WI38 (cell line): Measurements from ENCODE around the gene NR5A1.

ENCODE experiments used
- H3K4me3 ChIP-seq: 2 replicates; pipeline ENCODE4 v1.5.1; 2011; ENCODE audit warnings: low read depth, mild to moderate bottlenecking, control low read depth, low read length
- CTCF ChIP-seq: IDR thresholded peaks from 2 replicates; pipeline ENCODE4 v1.5.1; 2012; ENCODE audit warnings: low read depth, mild to moderate bottlenecking, control low read depth, low read length

NR5A1 gene

GRCh38 chr9:124457887-124458431 lies 49.2 kb downstream of the NR5A1 start:
- H3K4me3 ChIP-seq: no peak overlapping the region
- TF ChIP-seq CTCF: no peak

DNA sequence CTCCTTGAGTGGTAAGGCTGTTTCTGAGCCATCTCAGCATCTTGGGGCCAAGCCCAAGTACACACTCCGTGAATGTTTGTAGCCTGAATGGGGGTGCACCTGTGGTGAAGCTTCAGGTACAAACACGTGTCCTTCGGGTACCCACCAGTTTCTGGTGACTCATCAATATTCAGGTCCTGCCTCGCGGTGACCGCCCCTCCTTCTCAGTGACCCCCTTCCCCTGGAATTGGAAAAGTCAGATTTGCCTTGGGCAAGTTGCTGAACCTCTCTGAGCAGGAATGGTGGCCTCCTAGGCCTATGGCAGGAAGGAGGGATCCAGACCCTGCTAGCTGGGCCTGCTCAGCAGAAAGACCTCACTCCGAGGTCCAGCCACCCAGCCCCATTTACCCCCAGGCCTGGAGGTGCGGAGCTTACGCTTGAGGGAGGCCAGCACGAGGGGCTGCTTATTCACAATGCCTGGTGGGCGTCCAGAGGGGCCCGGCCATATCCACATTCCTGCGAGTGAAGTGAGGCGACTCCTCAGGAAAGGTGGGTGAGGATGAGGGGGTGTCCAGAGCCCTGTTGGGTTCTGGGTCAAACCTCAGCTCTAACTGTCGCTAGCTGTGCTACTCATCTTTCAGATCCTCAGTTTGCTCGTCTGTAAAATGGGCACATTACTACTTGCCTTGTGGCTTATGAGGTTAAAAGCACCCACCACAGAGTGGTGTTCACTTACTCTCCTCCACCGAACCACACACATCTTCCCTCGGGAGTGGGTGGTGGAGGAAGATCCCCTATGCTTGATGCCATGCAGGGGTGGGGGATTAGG lies 49.9 kb downstream of the NR5A1 start:
- TF ChIP-seq CTCF: no peak
- no peak overlapping the region for H3K4me3 ChIP-seq

GRCh38 chr9:124456341-124457078 lies 50.7 kb downstream of the NR5A1 start:
- H3K4me3 ChIP-seq: no peak overlapping the region
- TF ChIP-seq CTCF: no peak

DNA sequence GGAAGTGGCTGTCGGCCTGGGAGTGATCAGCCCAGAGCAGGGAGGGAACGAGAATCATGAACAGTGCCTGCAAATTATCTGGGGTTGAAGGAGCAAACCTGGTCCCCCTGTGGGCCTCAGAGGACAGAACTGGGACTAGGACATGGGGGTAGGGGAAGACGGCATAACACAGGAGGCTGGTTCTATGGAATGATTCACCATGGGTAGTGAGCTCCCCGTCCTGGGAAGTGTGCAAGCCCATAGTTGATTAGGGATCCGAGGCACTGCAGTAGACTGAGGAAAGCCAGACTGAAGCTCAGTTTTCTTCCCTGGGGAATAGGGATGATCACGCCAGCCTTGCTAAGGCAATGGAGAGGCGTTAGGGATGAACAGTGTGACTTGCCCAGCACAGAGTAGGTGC lies 51.4 kb downstream of the NR5A1 start:
- no peak for TF ChIP-seq CTCF
- H3K4me3 ChIP-seq: no peak overlapping the region

- no peak overlapping the region for H3K4me3 ChIP-seq
- TF ChIP-seq CTCF: no peak
These were observed 52.3 kb downstream of the NR5A1 start for GRCh38 chr9:124454791-124455443.

- no peak for TF ChIP-seq CTCF
- no peak overlapping the region for H3K4me3 ChIP-seq
These were observed 52.9 kb downstream of the NR5A1 start for GRCh38 chr9:124454296-124454695.
